Thyroid gland (tissue), 4 donors: Measurements from ENCODE around the gene COL20A1.

ENCODE experiments used
- CTCF ChIP-seq, 6 experiments: fragments of 200-600 bp in 3 of 6; fragments of 450-650 bp in 3 of 6; sonication (generic) in 3 of 6; IDR thresholded peaks; one replicate each; pipeline ENCODE4 v1.5.1; 2016 to 2019; ENCODE audit warnings: antibody characterized with exemption in 6 of 6, mild to moderate bottlenecking in 2 of 6, inconsistent platforms in 1 of 6, moderate library complexity in 1 of 6
- POLR2A ChIP-seq, 2 donors: fragments of 450-650 bp; IDR thresholded peaks; one replicate each; pipeline ENCODE4 v1.6.1; 2017; ENCODE audit warnings: antibody characterized with exemption in 2 of 2, mild to moderate bottlenecking in 2 of 2, moderate library complexity in 1 of 2

DNA sequence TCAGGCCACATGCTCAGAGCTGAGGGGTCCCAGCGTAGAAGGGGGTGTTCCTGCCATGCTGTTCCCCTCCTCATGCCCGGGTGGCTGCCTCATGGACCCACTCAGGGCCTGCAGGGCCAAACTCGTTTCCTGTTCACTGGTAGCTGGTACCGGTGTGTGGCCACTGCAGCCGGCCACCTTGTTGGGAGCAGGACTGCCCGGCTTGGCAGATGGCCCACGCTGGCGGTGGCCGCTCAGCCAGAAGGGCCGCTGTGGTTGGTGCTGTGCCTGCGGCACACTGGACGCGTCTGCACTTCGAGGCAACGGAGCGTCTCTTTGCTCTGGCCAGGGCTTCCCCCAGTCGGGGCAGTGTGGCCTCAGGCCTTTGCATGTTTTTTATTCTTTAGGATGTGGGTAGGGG lies 10.0 kb upstream of the COL20A1 start:
- TF ChIP-seq POLR2A (IDR thresholded peaks at IDR 0.05) (no peak), CTCF (IDR thresholded peaks at IDR 0.05) (no peak)
